NCI-H774 (cell line): ENCODE measurements around the gene TKFC.

Source experiments
- DNase-seq: peaks from one replicate; lab custom pipeline; 2025; lab: John Stamatoyannopoulos, UW

Gene TKFC

GRCh38 chr11:61332797-61333549, at the start of gene TKFC, which contains the start of gene DDB1:
TKFC (plus strand) TSS chr11:61333228; CDS start chr11:61334729, 1,501 bp downstream.
DDB1 (minus strand) TSS chr11:61333105; CDS start chr11:61332968, 137 bp downstream.
- DNase-seq = peak; percentile 96

- no peak for DNase-seq
Observed at GRCh38 chr11:61283613-61284012, 49.4 kb upstream of the TKFC start.

- DNase-seq = no peak
Observed at GRCh38 chr11:61287338-61287977, 45.6 kb upstream of the TKFC start.

DNA sequence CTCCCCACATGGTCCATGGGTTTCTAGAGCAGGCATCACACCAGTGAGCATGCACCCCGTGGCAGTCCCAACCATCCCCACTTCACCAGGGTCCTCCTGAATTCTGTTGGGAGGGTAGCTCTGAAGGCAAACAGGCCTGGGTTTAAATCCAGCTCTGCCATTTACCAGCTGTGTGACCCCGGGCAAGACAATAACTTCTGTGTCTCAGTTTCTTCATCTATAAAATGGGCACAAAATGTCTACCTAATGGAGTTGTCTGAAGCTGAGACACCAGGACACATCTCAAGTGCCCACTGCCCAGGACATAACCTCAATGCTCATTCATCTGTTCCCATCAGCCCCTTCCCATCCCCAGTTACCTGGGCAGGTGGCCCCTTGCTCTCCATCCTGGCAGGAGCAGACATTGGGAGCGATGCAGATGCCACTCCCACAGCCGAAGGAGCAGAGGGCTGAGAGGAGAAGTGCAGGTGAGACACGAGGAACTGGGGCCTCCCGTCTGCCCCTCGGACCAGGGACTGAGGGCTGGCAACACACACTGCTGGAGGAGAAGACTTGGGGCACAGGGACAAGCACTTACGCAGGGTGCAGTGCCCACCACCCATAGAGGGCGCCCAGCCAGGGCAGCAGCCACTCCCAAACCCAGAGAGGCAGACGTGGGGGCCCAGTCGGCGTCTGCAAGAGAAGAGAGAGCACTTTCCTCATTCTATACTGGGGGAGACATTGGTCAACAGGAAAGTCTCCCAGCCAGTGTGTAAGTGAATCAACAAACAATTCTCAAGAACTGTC, 41.9 kb upstream of the TKFC start:
- DNase-seq = no peak

DNA sequence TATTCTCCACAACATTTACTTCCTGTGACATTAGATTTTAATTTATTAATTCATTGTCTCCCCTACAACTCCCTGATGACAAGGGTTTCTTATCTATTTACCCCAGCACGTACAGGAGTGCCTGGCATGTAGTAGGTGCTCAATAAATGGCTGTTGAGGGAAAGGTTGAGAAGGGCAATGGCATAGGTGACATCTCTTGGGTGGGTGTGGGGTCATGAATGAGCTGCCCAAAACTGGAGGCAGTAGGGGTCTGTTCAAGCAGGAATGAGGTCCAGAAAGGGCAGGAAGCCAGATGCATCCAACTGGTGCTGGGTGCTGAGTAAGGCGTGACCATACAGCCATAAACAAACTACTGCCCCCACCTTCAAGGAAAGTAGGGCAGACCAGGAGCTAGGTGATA, 40.7 kb upstream of the TKFC start:
- no peak for DNase-seq

GRCh38 chr11:61293867-61294716, 38.9 kb upstream of the TKFC start:
- peak; percentile 46 for DNase-seq

- DNase-seq = peak; percentile 46
Observed at GRCh38 chr11:61294717-61295595, 38.1 kb upstream of the TKFC start, which contains the start of gene VWCE. VWCE (minus strand) TSS chr11:61295316; CDS start chr11:61295037, 279 bp downstream.

DNA sequence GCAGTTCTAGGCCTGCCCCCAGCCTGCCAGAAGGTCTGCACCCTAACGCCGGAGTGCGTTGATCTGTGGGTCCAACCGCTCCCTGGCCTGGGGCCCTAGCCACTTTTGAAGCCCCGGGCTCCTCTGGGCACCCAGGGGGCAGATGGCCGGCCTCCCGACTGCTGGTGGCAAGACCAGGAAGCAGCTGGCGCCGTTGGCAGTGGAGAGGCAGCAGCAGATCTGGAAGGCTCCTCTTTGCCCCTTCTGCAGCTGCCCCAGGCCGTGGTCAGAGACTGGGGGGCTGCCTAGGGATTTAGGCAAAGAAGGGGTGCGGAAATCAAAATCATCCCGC, 37.5 kb upstream of the TKFC start:
- no peak for DNase-seq

DNA sequence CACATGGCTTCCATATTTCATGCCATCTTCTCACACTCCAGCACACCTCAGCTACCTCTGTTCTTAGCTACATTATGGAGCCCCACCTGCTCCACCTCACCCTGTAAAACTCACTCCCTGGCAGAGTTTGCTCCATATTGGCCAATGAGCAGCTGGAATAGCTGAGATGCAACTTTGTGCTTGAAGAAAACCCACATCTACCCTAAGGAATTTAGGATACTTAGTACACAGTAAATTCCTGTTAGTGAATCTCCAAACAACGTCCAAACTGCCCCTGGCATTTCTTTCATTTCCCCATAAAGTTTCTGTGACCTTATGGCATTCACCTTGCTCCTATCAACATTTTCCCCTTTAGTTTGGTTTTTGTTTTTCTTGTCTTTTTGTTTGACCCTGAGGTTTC, 35.7 kb upstream of the TKFC start:
- DNase-seq = no peak

DNA sequence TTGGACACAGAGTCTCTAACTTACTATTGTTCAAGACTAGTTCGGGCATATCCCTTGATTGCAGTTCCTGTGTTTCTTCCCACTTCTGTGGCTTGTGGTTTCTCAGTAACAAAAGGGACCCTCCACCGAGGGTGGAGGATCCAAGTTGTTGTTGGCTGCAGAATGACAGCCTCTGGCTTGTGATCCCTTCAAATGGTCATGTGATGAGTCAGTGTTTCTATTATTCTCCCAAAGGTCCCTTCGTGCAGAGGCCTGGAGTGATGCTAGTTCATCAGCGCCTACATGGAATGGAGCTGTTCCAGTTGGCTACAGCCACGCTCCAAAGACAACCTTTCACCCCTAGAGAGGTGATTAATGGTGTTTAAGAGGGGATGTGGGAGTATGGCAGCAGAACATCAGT, 35.3 kb upstream of the TKFC start:
- DNase-seq = no peak

DNA sequence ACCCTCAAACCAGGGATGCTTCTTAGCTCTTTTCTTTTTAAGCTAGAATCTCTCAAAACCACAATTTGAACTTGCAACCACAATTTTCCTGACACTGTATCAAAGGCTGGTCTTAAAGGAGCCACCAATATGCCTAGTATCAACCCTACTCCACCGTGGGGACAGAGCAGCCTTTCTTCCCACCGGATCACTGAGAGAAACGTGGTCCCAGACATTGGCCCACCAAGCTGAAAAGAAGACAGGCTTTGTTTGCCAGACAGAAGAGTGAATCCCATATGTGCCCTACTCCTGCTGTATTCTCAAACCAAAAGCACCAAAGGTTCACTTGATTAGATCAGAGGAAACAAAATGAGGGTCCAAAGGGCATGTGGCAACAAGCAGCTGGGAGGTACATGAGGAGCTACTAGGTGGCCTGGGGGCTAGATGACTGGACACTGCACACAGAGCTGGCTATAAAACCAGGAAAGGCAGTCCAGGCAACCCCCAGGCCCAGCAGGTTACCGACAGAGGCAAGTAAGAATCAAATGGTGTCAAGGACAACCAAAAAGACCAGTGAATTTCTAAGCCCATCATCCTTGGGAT, 34.3 kb upstream of the TKFC start:
- no peak for DNase-seq

- DNase-seq = no peak
Observed at GRCh38 chr11:61302550-61302949, 30.5 kb upstream of the TKFC start.

DNA sequence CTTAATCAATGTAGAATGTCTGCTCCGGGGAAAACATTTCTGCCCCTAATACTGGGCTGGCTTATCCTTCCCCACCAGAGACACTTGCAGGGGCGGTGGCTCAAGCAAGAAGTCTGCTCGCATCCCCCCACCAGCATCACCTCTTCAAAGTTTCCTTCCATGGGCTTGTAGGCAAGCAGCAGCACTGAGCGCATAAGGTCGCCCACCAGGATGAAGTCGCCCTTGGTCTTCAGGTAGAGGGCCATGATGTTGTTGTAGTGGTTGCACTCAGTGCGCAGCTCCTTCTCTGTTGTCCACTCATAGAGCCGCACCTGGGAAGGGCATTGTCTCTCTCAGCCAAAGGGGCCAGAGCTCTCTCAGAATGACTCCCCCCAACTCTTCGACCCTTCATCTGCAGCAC, 29.3 kb upstream of the TKFC start:
- DNase-seq = no peak

DNA sequence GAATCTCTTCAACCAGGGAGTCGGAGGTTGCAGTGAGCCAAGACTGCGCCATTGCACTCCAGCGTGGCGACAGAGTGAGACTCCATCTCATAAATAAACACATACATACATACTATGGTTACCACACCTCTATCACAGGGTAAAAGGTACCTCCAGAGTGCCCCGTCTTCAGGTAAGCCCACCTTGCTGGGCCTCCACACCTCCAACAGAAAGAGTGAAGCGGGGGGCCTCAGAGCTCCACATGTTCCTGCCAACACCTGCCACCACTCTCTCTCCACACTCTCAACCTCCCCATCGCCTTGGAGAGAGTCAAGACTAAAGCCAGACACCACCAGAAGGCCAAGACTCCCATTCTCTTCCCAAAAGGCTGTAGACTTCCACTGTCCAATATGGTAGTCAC, 27.6 kb upstream of the TKFC start:
- DNase-seq = no peak

GRCh38 chr11:61306221-61306620, 26.8 kb upstream of the TKFC start:
- DNase-seq = no peak

GRCh38 chr11:61307354-61307753, 25.7 kb upstream of the TKFC start:
- no peak for DNase-seq

GRCh38 chr11:61309141-61309540, 23.9 kb upstream of the TKFC start:
- DNase-seq = no peak

DNA sequence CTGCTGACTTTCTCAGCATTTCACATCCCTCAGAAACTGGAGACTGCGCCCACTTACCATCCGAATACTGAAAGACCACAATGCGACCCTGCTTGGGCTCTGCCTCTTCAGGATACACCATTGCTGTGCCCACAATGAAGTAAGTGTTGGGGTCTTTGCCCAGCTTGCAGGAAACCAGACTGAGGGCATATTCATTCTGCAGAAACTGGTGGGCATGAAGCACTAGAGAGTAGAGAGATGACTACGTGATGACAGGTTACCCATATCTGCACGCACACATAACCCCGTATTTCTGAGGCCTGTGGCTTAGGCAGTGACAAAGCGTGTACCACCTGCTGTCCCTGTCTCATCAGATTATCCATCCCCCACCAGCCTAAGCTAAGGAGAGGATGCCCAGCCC, 23.3 kb upstream of the TKFC start:
- DNase-seq = no peak

DNA sequence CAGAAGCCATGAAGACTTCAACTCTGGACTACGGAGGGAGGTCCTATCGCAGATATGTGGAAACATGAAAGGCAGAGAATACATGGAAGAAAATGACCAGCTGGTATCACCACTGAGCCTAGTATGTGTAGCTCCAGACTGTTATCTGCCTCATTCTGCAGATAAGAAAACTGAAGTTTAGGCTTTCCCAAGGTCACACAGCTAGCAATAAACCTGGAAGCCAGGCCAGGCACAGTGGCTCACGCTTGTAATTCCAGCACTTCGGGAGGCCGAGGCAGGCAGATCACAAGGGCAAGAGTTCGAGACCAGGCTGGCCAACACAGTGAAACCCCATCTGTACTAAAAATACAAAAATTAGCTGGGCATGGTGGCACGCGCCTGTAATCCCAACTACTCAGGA, 22.3 kb upstream of the TKFC start:
- DNase-seq = no peak

DNA sequence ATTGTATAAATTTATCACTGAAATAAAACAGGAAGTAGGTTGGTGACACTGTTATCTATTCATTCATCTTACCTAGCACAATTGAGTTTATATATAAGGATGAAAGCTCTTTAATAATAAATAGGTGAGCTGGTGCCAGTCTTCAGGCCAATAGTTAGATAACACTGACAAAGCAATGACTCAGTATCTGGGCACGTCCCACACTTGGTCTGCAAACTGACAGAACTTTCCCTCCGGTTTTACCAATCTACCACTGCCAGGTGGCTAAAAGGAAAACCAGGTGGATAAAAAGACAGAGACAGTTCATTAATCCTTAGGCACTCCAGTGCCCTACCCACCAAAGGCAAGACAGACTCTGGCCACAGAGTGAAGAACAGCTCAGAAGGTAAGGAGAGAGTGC, 17.8 kb upstream of the TKFC start:
- no peak for DNase-seq
